Neural progenitor cell (in vitro differentiated cells): ENCODE results near the gene LHX1. TPM values are rescaled to one million over a fixed set of nuclear protein-coding genes. Genes with fewer than 3 reads are reported as not detected.

Experiments
- DNase-seq: peaks from one replicate; pipeline ENCODE4 v3.0.0-alpha.2; 2016; ENCODE audit warnings: low spot score
- H2AFZ ChIP-seq: fragments of 200-600 bp; sonication (generic); replicated peaks from 2 replicates; pipeline ENCODE4 v1.6.1; 2016; ENCODE audit warnings: antibody characterized with exemption
- H3F3A ChIP-seq: fragments of 200-600 bp; sonication (generic); 2 replicates; pipeline ENCODE4 v1.6.1; 2016; ENCODE audit warnings: antibody characterized with exemption, low read depth
- H3K27ac ChIP-seq: fragments of 200-600 bp; sonication (generic); 2 replicates; pipeline ENCODE4 v1.5.1; 2016; ENCODE audit warnings: mild to moderate bottlenecking
- H3K27me3 ChIP-seq: fragments of 200-600 bp; sonication (generic); 2 replicates; pipeline ENCODE4 v1.6.1; 2016; ENCODE audit warnings: mild to moderate bottlenecking, moderate library complexity
- H3K36me3 ChIP-seq: fragments of 200-600 bp; sonication (generic); 2 replicates; pipeline ENCODE4 v1.5.1; 2016
- H3K4me1 ChIP-seq: fragments of 200-600 bp; sonication (generic); 2 replicates; pipeline ENCODE4 v1.6.1; 2016; ENCODE audit warnings: mixed run types
- H3K4me2 ChIP-seq: fragments of 200-600 bp; sonication (generic); 2 replicates; pipeline ENCODE4 v1.6.1; 2016
- H3K4me3 ChIP-seq: fragments of 200-600 bp; sonication (generic); 2 replicates; pipeline ENCODE4 v1.5.1; 2016
- H3K79me2 ChIP-seq: fragments of 200-600 bp; sonication (generic); 2 replicates; pipeline ENCODE4 v1.6.1; 2016; ENCODE audit warnings: low read depth
- H3K9ac ChIP-seq: fragments of 200-600 bp; sonication (generic); 2 replicates; pipeline ENCODE4 v1.6.1; 2016
- H3K9me3 ChIP-seq: fragments of 200-600 bp; sonication (generic); 2 replicates; pipeline ENCODE4 v1.5.1; 2016; ENCODE audit warnings: low read depth
- H4K20me1 ChIP-seq: fragments of 200-600 bp; sonication (generic); 2 replicates; pipeline ENCODE4 v1.6.1; 2016; ENCODE audit warnings: low read depth
- H3K27ac Mint-ChIP-seq: 3 replicates; pipeline ENCODE4 v1.8.0; 2021; ENCODE audit warnings: mixed read lengths
- H3K27me3 Mint-ChIP-seq: 2 replicates; pipeline ENCODE4 v1.8.0; 2022; ENCODE audit warnings: low read depth, mild to moderate bottlenecking, inconsistent platforms, moderate library complexity, mixed read lengths; ENCODE audit not compliant: insufficient read depth
- H3K36me3 Mint-ChIP-seq: 3 replicates; pipeline ENCODE4 v1.8.0; 2021; ENCODE audit warnings: mixed read lengths
- H3K4me1 Mint-ChIP-seq: 3 replicates; pipeline ENCODE4 v1.8.0; 2021; ENCODE audit warnings: mixed read lengths
- H3K4me3 Mint-ChIP-seq: 3 replicates; pipeline ENCODE4 v1.8.0; 2021; ENCODE audit warnings: mild to moderate bottlenecking, moderate library complexity, mixed read lengths
- H3K9me3 Mint-ChIP-seq: 3 replicates; pipeline ENCODE4 v1.8.0; 2020; ENCODE audit warnings: mixed read lengths
- CTCF ChIP-seq: fragments of 200-600 bp; sonication (generic); IDR thresholded peaks from 2 replicates; pipeline ENCODE4 v1.5.1; 2017; ENCODE audit warnings: antibody characterized with exemption, mild to moderate bottlenecking
- EZH2 ChIP-seq: fragments of 200-600 bp; sonication (generic); IDR thresholded peaks from 2 replicates; pipeline ENCODE4 v1.6.1; 2017; ENCODE audit warnings: antibody characterized with exemption, mild to moderate bottlenecking, moderate library complexity
- EZH2phosphoT487 ChIP-seq: fragments of 200-600 bp; sonication (generic); IDR thresholded peaks from 2 replicates; pipeline ENCODE4 v1.6.1; 2017; ENCODE audit warnings: antibody characterized with exemption
- total RNA-seq: library from RNA; depleted of rRNA; stranded (reverse); fragments of >200 nt; gene quantifications from 2 replicates; pipeline ENCODE4 v1.2.3, GENCODE V29; 2015; ENCODE audit warnings: low replicate concordance

Gene LHX1
- total RNA-seq, 1 donor from 2014 or later, result not detected

GRCh38 chr17:36890398-36891168 is 46.7 kb upstream of the LHX1 start:
- Histone ChIP-seq H3K4me2 (no peak overlapping the region), H3K9ac (no peak overlapping the region), H3F3A (no peaks in the 10 kb centered on the region), H3K4me1 (peaks cover 25% of the 10 kb centered on the region), H3K36me3 (no peaks in the 10 kb centered on the region), H4K20me1 (no peaks in the 10 kb centered on the region), H3K4me3 (no peak overlapping the region), H3K27me3 (no peaks in the 10 kb centered on the region), H3K9me3 (no peaks in the 10 kb centered on the region), H2AFZ (no peak overlapping the region), H3K27ac (no peak overlapping the region), H3K79me2 (no peaks in the 10 kb centered on the region)
- H3K9me3 Mint-ChIP-seq, result no peaks in the 10 kb centered on the region
- peaks cover 13% of the 10 kb centered on the region for H3K4me1 Mint-ChIP-seq
- no peak overlapping the region for H3K27ac Mint-ChIP-seq
- no peaks in the 10 kb centered on the region for H3K36me3 Mint-ChIP-seq
- DNase-seq, result no peak
- H3K4me3 Mint-ChIP-seq, result no peak overlapping the region
- no peak for TF ChIP-seq EZH2
- no peak for TF ChIP-seq EZH2phosphoT487
- TF ChIP-seq CTCF, result no peak
- peaks cover 16% of the 10 kb centered on the region for H3K27me3 Mint-ChIP-seq

DNA sequence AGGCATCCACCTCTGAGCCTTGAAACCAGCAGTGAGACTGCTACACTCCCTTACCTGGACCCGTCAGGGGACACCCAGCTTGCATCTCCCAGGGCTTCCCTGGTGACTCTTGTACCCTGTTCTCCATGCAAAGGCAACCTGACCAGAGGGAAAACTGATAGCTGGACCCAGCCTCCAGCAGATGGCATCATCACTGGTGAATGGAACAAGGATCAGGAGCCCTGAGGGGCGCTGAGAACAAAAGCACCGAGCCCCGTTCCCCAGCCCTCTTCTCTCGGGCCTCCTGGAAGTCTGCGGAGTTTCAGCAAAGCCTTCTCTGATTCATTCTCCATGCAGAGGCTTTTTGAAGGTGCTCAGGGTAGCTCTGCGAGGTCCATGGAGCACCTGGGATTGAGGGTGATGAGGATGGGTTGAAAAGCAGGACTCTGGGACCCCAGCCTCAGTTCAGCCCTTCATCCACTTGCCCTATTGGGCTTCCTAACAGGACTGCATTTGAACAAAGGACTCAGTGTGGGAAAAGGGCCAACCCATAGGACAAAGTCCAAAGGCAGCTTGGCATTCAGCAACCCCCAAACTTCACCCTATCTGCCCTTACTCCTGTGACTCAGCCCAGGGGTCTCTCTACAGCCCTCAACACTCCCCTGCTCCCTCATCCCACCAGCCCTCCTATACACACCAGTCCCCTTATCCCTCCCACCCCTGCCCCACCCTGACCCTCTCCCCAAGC is 45.0 kb upstream of the LHX1 start:
- H3K9me3 Mint-ChIP-seq, result no peaks in the 10 kb centered on the region
- H3K9ac ChIP-seq, result no peak overlapping the region
- no peak overlapping the region for H3K27ac ChIP-seq
- peaks cover 13% of the 10 kb centered on the region for H3K4me1 Mint-ChIP-seq
- peaks cover 20% of the 10 kb centered on the region for H3K27me3 Mint-ChIP-seq
- no peaks in the 10 kb centered on the region for H3K27me3 ChIP-seq
- no peak overlapping the region for H3K4me2 ChIP-seq
- H4K20me1 ChIP-seq, result no peaks in the 10 kb centered on the region
- no peaks in the 10 kb centered on the region for H3K36me3 Mint-ChIP-seq
- no peaks in the 10 kb centered on the region for H3K36me3 ChIP-seq
- H3K9me3 ChIP-seq, result no peaks in the 10 kb centered on the region
- no peak overlapping the region for H2AFZ ChIP-seq
- peaks cover 21% of the 10 kb centered on the region for H3K4me1 ChIP-seq
- no peak overlapping the region for H3K4me3 ChIP-seq
- TF ChIP-seq CTCF, result peak; percentile 19
- no peak for TF ChIP-seq EZH2
- no peak overlapping the region for H3K27ac Mint-ChIP-seq
- H3K79me2 ChIP-seq, result no peaks in the 10 kb centered on the region
- DNase-seq, result peak; percentile 21
- H3K4me3 Mint-ChIP-seq, result no peak overlapping the region
- no peaks in the 10 kb centered on the region for H3F3A ChIP-seq

DNA sequence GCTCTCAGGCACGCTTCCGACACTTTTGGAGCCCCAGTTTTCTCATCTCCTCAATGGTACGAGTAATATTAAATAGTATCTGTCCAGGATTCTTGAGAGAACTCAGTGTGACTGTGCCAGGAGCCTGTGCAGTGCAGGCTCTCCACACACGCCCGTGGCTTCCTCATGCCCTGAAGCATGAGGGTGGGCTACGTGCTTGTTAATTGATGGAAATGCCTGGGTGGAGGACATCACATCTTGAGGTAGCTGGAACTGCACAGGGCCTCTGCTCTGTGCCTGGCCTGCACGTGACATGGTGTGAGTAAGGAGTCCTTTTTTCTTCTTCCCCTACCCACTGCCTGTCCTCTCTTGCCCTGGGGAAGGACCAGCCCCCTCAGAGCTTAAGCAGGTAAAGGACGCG is 43.1 kb upstream of the LHX1 start:
- TF ChIP-seq CTCF, result no peak
- TF ChIP-seq EZH2, result no peak
- no peak for TF ChIP-seq EZH2phosphoT487
- H3K27me3 ChIP-seq, result no peaks in the 10 kb centered on the region
- no peak overlapping the region for H2AFZ ChIP-seq
- no peaks in the 10 kb centered on the region for H3K36me3 Mint-ChIP-seq
- no peak overlapping the region for H3K27ac ChIP-seq
- H3K4me3 Mint-ChIP-seq, result no peak overlapping the region
- H3K27ac Mint-ChIP-seq, result no peak overlapping the region
- no peaks in the 10 kb centered on the region for H3K9me3 ChIP-seq
- no peak for DNase-seq
- H4K20me1 ChIP-seq, result no peaks in the 10 kb centered on the region
- peaks cover 19% of the 10 kb centered on the region for H3K27me3 Mint-ChIP-seq
- no peaks in the 10 kb centered on the region for H3F3A ChIP-seq
- H3K4me2 ChIP-seq, result no peak overlapping the region
- no peak overlapping the region for H3K9ac ChIP-seq
- no peaks in the 10 kb centered on the region for H3K9me3 Mint-ChIP-seq
- H3K4me3 ChIP-seq, result no peak overlapping the region
- H3K4me1 Mint-ChIP-seq, result peaks cover 15% of the 10 kb centered on the region
- no peaks in the 10 kb centered on the region for H3K79me2 ChIP-seq
- peaks cover 11% of the 10 kb centered on the region for H3K4me1 ChIP-seq
- no peaks in the 10 kb centered on the region for H3K36me3 ChIP-seq
